GM19372 (cell line): ENCODE data around the gene ACBD5.
A peak's percentile ranks its signal among the peaks of the same experiment; 100 is the strongest.

ENCODE experiments used
- ATAC-seq: cut with Tn5 transposase; IDR thresholded peaks from one replicate; pipeline ENCODE4 v1.9.1; 2021; ENCODE audit warnings: mild to moderate bottlenecking, low read depth, moderate library complexity; ENCODE audit not compliant: unreplicated experiment

The ACBD5 gene

DNA sequence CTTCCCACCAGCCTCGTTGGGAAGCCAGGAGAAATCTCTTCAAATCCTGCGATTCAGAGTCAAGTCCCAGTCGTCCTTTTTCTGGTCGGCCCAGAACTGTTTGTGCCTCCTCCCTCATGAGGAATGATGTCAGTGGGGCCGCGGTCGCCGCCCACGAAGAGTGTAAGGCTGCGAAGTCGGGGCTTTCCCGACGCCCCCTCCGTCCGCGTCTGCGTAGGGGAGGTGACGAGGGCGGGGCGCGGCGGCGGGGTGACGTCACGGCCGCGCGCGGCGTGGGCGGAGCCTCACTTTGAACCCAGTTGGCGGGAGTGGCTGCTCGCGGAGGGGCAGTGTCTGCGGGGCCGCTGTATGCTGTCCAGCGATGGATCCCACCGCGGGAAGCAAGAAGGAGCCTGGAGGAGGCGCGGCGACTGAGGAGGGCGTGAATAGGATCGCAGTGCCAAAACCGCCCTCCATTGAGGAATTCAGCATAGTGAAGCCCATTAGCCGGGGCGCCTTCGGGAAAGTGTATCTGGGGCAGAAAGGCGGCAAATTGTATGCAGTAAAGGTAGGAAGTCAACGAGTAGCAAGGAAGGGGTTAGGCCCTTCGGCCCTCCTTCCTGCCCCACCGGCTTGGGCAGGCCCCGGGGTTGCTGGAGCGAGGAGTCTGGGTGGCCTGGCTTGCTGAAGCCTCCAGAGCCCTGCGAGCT is 85.4 kb downstream of the ACBD5 start, which contains the start of gene MASTL:
Gene MASTL (plus strand): TSS at position 287 of the 689 bp plus-strand sequence. CDS start 75 bp downstream, at position 362.
- ATAC-seq: peak; percentile 76

DNA sequence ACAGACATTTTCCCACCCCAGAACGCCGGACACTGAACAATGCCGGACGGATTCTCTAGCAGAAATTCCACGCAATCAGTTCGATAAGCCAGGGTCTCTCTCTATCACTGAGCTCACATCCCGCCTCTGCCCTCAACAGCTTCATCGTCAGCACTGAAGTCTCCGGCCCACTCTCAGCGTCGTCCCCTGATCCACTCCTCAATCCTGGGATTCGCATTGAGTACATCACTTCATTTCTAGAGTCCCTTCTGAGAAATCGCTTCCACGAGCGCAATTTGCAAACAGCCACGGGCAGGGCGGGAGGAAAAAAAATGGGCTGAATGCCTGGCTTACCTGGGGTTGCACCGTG is 86.8 kb downstream of the ACBD5 start:
- peak; percentile 2 for ATAC-seq

DNA sequence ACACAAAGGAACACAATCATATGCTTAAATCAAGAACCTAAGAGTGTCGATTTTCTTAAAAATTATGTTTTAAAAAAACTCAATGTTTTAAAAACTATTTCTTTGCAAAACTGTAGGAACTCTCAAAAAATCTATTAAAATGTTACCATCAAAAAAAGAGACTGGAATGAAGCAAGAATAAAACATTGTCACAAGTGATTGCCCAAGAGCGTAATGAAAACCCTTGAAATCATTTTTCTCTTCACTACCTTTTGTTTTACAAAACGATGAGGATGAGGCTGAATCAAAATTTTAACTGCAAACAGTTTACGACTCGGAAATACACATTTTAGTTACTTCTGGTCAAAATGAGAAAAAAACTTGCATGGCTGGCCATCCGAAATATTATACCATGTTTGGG is 87.3 kb downstream of the ACBD5 start:
- no peak for ATAC-seq

DNA sequence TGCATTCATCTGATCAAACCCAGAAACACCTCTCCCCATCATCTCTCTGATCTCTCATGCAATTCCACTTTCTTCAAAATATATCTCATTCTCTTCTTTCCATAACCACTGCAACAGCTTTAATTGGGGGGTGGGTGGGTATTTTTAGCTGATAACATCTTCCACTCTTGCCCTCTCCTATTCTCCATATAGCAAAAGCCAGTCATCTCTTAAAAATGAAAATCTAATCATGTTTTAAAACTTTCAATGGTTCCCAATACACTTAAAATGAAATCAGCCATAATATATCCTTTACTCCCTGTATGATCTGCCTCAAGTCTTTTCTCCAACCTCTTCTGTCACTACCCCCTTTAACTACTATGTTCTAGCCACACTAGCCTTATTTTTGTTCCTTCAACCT is 87.9 kb downstream of the ACBD5 start:
- no peak for ATAC-seq

DNA sequence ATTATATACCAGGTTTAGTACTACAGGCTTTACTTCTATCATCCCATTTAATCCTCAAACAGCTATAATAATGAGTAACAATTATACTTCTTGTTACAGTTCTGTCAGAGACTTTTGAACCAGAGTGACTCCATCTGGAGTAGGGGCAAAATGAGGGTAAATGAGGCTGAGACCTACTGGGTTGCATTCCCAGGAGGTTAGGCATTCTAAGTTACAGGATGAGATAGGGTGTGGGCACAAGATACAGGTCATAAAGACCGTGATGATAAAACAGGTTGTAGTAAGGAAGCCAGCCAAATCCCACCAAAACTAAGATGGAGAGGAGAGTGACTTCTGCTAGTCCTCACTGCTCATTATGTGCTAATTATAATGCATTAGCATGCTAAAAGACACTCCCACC is 90.3 kb downstream of the ACBD5 start:
- no peak for ATAC-seq

DNA sequence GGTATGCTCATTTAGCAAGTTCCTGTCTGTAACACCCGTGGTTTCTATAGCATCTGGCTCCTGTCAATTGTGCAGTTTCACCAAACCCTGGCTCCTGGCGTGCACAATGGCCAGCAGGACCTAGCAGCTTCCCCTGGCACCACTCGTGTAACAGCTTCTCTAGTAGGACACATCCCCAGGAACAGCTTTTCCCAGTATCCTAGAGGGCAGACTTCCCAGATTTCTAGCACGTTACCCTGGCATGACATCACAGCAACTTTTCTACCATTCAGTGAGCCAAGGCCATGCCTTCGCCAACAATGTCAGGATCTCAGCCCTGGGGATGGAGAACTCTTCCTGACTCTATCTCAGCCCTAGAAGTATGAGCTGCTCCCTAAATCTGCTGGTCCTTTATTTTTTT is 92.9 kb downstream of the ACBD5 start:
- no peak for ATAC-seq

DNA sequence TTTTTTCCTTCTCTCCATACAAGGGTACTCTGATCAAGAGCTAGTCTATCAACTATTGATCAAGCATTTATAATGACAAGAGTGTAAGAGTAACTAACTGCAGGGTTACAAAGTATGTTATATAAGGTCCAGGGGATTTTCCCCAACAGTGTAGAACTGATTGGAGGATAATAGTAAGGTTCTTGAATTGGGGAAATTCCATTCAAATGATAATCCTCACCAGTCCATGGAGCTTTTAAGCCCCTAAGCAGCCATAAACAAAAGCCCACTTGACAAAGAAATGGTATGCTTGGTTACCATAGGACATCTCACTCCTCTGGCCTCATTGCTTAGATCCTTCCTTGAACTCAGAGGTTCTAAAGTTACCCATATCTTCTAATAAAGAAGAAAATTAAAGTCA is 94.7 kb downstream of the ACBD5 start:
- no peak for ATAC-seq
